GM12891 (cell line): ENCODE measurements around the gene FCER1G.

ENCODE experiments used
- POLR2A ChIP-seq: IDR thresholded peaks from 2 replicates; pipeline ENCODE4 v1.6.1; 2011; ENCODE audit warnings: low read depth, low read length, control low read depth
- POLR2AphosphoS5 ChIP-seq: IDR thresholded peaks from 2 replicates; pipeline ENCODE4 v1.6.1; 2011; ENCODE audit warnings: low read depth, low read length, control low read depth
- SPI1 ChIP-seq: IDR thresholded peaks from 2 replicates; pipeline ENCODE4 v1.6.1; 2011; ENCODE audit warnings: low read depth, low read length, control low read depth
- TAF1 ChIP-seq: IDR thresholded peaks from 2 replicates; pipeline ENCODE4 v1.6.1; 2011; ENCODE audit warnings: low read depth, low read length, control low read depth

- TF ChIP-seq POLR2AphosphoS5: no peak
- no peak for TF ChIP-seq POLR2A
- TF ChIP-seq TAF1: no peak
- no peak for TF ChIP-seq SPI1
These were observed 21.4 kb upstream of the FCER1G start for GRCh38 chr1:161193561-161194235.
